SU-DHL-6 (cell line): ENCODE data around the gene P3H3.

ENCODE experiments used
- H2AFZ ChIP-seq: fragments of 200-600 bp; sonication (generic); 2 replicates; pipeline ENCODE4 v1.6.1; 2014; ENCODE audit warnings: low read depth, mild to moderate bottlenecking, moderate library complexity, mixed read lengths, antibody characterized with exemption, low read length; ENCODE audit not compliant: severe bottlenecking
- H3F3A ChIP-seq: fragments of 200-600 bp; shearing (Covaris generic); 2 replicates; pipeline ENCODE4 v1.6.0; 2016; ENCODE audit warnings: antibody characterized with exemption, mild to moderate bottlenecking; ENCODE audit not compliant: insufficient read depth
- H3K27ac ChIP-seq: fragments of 200-600 bp; sonication (generic); 2 replicates; pipeline ENCODE4 v1.5.1; 2016; ENCODE audit warnings: low read depth, mild to moderate bottlenecking, low read length, moderate library complexity, mixed read lengths
- H3K27me3 ChIP-seq: fragments of 200-600 bp; sonication (generic), shearing (Covaris generic); 2 replicates; pipeline ENCODE4 v1.6.0; 2014; ENCODE audit warnings: mild to moderate bottlenecking, low read length
- H3K36me3 ChIP-seq: fragments of 200-600 bp; sonication (generic); 2 replicates; pipeline ENCODE4 v1.6.1; 2014; ENCODE audit warnings: mild to moderate bottlenecking, low read length, mixed read lengths
- H3K4me2 ChIP-seq: fragments of 300-600, 200-600 bp; shearing (Covaris generic), sonication (generic); 2 replicates; pipeline ENCODE4 v1.6.0; 2014; ENCODE audit warnings: low read length, low read depth, mild to moderate bottlenecking; ENCODE audit not compliant: poor library complexity, severe bottlenecking
- H3K4me3 ChIP-seq: fragments of 200-600 bp; sonication (generic); 2 replicates; pipeline ENCODE4 v1.5.1; 2014; ENCODE audit warnings: antibody characterized with exemption, low read length, mild to moderate bottlenecking, mixed read lengths; ENCODE audit not compliant: insufficient read depth, poor library complexity, severe bottlenecking
- H3K79me2 ChIP-seq: fragments of 200-600 bp; sonication (generic); 2 replicates; pipeline ENCODE4 v1.6.1; 2014; ENCODE audit warnings: mild to moderate bottlenecking, low read length, moderate library complexity; ENCODE audit not compliant: insufficient read depth
- H3K9ac ChIP-seq: fragments of 200-600 bp; sonication (generic); 2 replicates; pipeline ENCODE4 v1.7.0; 2014; ENCODE audit warnings: mild to moderate bottlenecking, low read length
- H3K9me2 ChIP-seq: fragments of 200-600 bp; sonication (generic); replicated peaks from 2 replicates; pipeline ENCODE4 v1.6.1; 2014; ENCODE audit warnings: low read length; ENCODE audit not compliant: insufficient read depth
- H3K9me3 ChIP-seq: fragments of 200-600 bp; sonication (generic); 2 replicates; pipeline ENCODE4 v1.6.1; 2014; ENCODE audit warnings: low read length, mixed read lengths; ENCODE audit not compliant: insufficient read depth
- H4K20me1 ChIP-seq: fragments of 200-600 bp; sonication (generic); 2 replicates; pipeline ENCODE4 v1.6.1; 2014; ENCODE audit warnings: low read depth, mild to moderate bottlenecking, antibody characterized with exemption, low read length, moderate library complexity, mixed read lengths
- EZH2phosphoT487 ChIP-seq: fragments of 200-600 bp; sonication (generic), shearing (Covaris generic); conservative IDR thresholded peaks from 2 replicates; pipeline ENCODE4 v1.6.1; 2018; ENCODE audit warnings: mild to moderate bottlenecking, antibody characterized with exemption, low read length, moderate library complexity, mixed read lengths
- TF ChIP-seq, protein P1 (sequence below): fragments of 200-600 bp; sonication (generic); IDR thresholded peaks from one replicate; pipeline ENCODE4 v1.5.1; 2017; ENCODE audit warnings: antibody characterized with exemption, mild to moderate bottlenecking, low read length, moderate library complexity; ENCODE audit not compliant: insufficient read depth, poor library complexity, severe bottlenecking

Gene P3H3

DNA sequence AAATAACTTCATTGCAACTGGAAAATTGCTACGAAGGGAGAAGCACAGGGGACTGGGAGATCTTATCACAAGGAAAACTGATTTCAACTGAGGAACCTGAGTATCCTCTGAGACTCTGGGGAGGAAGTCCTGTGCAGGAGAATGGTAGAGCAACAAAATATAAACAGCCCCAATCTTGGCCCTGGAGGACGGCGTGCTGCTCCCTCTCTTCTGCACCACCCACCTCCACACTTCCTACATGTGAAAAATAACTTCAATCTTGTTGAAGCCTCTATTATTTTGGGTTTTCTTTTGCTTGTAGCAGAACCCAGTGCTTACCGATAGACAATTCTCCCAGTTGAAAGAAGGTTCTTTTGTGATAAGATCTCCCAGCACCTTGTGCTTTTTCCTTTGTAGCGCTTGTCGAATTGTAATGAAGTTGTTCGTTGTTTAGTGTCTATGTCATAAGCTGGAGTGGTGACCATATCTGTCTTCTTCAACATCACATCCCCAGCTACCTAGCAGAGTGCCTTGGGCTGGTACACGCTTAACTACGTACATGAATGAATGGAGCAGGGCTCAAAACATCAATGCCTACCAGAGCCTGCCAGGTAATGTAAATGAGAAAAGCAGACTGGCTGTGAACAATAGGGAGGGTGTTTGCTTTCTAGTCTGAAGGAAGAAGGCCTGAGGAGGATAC, 41.7 kb upstream of the P3H3 start:
- Histone ChIP-seq H3K9ac (no peak overlapping the region), H4K20me1 (no peaks in the 10 kb centered on the region), H3K9me3 (no peaks in the 10 kb centered on the region), H3K79me2 (no peaks in the 10 kb centered on the region), H3K27me3 (no peaks in the 10 kb centered on the region), H3F3A (no peaks in the 10 kb centered on the region), H3K4me2 (no peak overlapping the region), H3K9me2 (no peaks in the 10 kb centered on the region), H2AFZ (no peak overlapping the region), H3K4me3 (no peak overlapping the region), H3K36me3 (no peaks in the 10 kb centered on the region), H3K27ac (no peak overlapping the region)
- TF ChIP-seq, protein P1, sequence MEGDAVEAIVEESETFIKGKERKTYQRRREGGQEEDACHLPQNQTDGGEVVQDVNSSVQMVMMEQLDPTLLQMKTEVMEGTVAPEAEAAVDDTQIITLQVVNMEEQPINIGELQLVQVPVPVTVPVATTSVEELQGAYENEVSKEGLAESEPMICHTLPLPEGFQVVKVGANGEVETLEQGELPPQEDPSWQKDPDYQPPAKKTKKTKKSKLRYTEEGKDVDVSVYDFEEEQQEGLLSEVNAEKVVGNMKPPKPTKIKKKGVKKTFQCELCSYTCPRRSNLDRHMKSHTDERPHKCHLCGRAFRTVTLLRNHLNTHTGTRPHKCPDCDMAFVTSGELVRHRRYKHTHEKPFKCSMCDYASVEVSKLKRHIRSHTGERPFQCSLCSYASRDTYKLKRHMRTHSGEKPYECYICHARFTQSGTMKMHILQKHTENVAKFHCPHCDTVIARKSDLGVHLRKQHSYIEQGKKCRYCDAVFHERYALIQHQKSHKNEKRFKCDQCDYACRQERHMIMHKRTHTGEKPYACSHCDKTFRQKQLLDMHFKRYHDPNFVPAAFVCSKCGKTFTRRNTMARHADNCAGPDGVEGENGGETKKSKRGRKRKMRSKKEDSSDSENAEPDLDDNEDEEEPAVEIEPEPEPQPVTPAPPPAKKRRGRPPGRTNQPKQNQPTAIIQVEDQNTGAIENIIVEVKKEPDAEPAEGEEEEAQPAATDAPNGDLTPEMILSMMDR: no peak
- no peak for TF ChIP-seq EZH2phosphoT487

DNA sequence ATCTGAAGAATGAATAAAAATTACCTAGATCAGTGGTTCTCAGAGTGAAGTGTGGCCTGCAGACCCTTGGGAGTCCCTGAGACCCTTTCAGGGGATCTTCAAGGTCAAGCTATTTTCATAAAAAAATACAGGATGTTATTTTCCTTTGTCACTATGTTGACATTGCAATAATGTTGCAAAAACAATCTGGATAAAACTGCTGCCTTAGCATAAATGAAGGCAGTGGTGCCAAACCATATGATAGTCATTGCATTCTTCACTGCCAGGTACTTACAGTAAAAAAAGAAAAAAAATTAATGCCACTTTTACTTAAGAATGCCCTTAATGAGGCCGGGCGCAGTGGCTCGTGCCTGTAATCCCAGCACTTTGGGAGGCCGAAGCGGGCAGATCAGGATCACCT, 40.9 kb upstream of the P3H3 start:
- H3K27me3 ChIP-seq: no peaks in the 10 kb centered on the region
- TF ChIP-seq, protein P1: no peak
- TF ChIP-seq EZH2phosphoT487: no peak
- H3K9me2 ChIP-seq: no peaks in the 10 kb centered on the region
- H3K9ac ChIP-seq: no peak overlapping the region
- H3K36me3 ChIP-seq: no peaks in the 10 kb centered on the region
- no peak overlapping the region for H3K4me3 ChIP-seq
- H4K20me1 ChIP-seq: no peaks in the 10 kb centered on the region
- no peak overlapping the region for H2AFZ ChIP-seq
- no peaks in the 10 kb centered on the region for H3K9me3 ChIP-seq
- H3K4me2 ChIP-seq: no peak overlapping the region
- no peaks in the 10 kb centered on the region for H3F3A ChIP-seq
- no peak overlapping the region for H3K27ac ChIP-seq
- no peaks in the 10 kb centered on the region for H3K79me2 ChIP-seq

DNA sequence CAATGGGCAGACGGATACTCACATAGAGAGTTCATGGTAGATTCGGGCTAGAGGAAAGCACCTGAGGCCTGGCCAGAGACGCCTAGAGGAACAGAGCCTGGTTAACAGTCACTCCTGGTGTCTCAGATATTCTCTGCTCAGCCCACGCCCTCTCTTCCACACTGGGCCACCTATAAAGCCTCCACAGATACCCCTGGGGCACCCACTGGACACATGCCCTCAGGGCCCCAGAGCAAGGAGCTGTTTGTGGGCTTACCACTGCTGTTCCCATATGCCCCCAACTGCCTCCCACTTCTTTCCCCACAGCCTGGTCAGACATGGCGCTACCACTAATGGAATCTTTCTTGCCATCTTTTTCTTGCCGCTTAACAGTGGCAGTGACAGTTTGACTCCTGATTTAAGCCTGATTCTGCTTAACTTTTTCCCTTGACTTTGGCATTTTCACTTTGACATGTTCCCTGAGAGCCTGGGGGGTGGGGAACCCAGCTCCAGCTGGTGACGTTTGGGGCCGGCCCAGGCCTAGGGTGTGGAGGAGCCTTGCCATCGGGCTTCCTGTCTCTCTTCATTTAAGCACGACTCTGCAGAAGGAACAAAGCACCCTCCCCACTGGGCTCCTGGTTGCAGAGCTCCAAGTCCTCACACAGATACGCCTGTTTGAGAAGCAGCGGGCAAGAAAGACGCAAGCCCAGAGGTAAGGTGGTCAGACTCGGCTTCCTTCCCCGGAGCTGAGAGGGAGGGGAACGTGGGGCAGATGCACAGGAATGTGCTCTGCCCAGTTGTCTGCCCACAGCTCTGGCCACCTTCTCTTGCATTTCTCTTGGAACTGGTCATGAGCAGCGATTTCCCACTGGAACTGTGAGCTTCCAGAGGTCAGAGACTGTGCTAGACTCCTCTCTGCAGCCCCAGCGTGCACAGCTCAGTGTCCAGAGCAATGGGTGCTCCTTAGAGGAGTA, 39.0 kb upstream of the P3H3 start, which contains the start of gene CD4:
Gene CD4 (plus strand): TSS at position 557 of the 953 bp plus-strand sequence. CDS start 10,611 bp downstream, outside the sequence.
- no peak within 1 kb of the TSS for H3K27ac ChIP-seq
- H3K9ac ChIP-seq: no peak within 1 kb of the TSS
- H3K79me2 ChIP-seq: no peaks in the 10 kb centered on the region
- no peaks in the 10 kb centered on the region for H3F3A ChIP-seq
- no peaks in the 10 kb centered on the region for H3K9me2 ChIP-seq
- H3K27me3 ChIP-seq: no peaks in the 10 kb centered on the region
- H3K4me3 ChIP-seq: no peak within 1 kb of the TSS
- no peaks in the 10 kb centered on the region for H3K36me3 ChIP-seq
- H3K4me2 ChIP-seq: no peak within 1 kb of the TSS
- H3K9me3 ChIP-seq: no peaks in the 10 kb centered on the region
- H2AFZ ChIP-seq: no peak within 1 kb of the TSS
- TF ChIP-seq, protein P1: no peak
- TF ChIP-seq EZH2phosphoT487: no peak
- no peaks in the 10 kb centered on the region for H4K20me1 ChIP-seq
